ENCODE measurements around the gene GPC6.

DNA sequence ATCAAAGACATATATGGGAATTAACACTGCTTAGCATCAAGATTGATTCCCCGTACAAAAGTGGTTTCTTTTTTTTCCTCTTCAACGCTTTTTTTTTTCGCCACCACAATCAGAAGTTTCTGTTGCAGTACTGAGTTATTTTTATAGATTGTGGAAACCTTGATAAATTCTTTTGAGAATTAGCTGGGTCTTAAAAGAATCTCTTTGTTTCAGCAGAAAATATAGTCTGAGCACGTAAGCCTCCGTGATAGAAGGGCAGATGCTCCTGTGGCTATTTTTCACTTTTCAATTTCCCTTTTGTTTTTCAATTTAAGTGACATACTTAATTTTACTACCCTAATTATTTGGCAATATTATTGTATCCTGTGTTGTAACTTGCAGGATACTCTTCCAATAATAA is 721.0 kb downstream of the GPC6 start:
- TF ChIP-seq, protein P1, sequence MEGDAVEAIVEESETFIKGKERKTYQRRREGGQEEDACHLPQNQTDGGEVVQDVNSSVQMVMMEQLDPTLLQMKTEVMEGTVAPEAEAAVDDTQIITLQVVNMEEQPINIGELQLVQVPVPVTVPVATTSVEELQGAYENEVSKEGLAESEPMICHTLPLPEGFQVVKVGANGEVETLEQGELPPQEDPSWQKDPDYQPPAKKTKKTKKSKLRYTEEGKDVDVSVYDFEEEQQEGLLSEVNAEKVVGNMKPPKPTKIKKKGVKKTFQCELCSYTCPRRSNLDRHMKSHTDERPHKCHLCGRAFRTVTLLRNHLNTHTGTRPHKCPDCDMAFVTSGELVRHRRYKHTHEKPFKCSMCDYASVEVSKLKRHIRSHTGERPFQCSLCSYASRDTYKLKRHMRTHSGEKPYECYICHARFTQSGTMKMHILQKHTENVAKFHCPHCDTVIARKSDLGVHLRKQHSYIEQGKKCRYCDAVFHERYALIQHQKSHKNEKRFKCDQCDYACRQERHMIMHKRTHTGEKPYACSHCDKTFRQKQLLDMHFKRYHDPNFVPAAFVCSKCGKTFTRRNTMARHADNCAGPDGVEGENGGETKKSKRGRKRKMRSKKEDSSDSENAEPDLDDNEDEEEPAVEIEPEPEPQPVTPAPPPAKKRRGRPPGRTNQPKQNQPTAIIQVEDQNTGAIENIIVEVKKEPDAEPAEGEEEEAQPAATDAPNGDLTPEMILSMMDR (conservative IDR thresholded peaks at IDR 0.05; ENCODE audit: low read length): no peak
- no peak for TF ChIP-seq EZH2phosphoT487 (IDR thresholded peaks at IDR 0.05; ENCODE audit: borderline replicate concordance, low read depth, low read length)

Measured in OCI-LY7 (cell line).